GM13977 (cell line): ENCODE measurements around the gene ZDHHC12.
A peak's percentile ranks its signal among the peaks of the same experiment; 100 is the strongest.

ENCODE experiments used
- DNase-seq: peaks from one replicate; pipeline ENCODE4 v3.0.0; 2012; ENCODE audit warnings: low spot score
- CTCF ChIP-seq: IDR thresholded peaks from 2 replicates; pipeline ENCODE4 v1.5.1; 2012; ENCODE audit warnings: mild to moderate bottlenecking, control low read depth; ENCODE audit not compliant: insufficient read depth; ENCODE audit errors: extremely low read depth, missing control alignments
- in situ Hi-C: fragments of 300-500 bp; cut with MboI; formaldehyde crosslinking; loops from one replicate; pipeline ENCODE4 v1.12.0; 2022; ENCODE audit warnings: low sequenced_read_pairs, low pct_unique_long_range_greater_than_20kb, mixed read lengths, inconsistent platforms; ENCODE audit not compliant: unreplicated experiment

The ZDHHC12 gene

GRCh38 chr9:128727640-128728248, 3.8 kb upstream of the ZDHHC12 start:
- in situ Hi-C loops = no loop called here
- no peak for DNase-seq
- no peak for TF ChIP-seq CTCF

GRCh38 chr9:128724744-128725211, 851 bp upstream of the ZDHHC12 start:
- TF ChIP-seq CTCF = no peak
- DNase-seq = peak; percentile 73
- in situ Hi-C loops = no loop called here

GRCh38 chr9:128723352-128723865, 518 bp downstream of the ZDHHC12 start:
- no peak for DNase-seq
- in situ Hi-C loops = no loop called here

GRCh38 chr9:128722380-128723351, 1.3 kb downstream of the ZDHHC12 start:
- no peak for TF ChIP-seq CTCF
- in situ Hi-C loops = no loop called here
- no peak for DNase-seq

More at GRCh38 chr9:128723352-128723865, 518 bp downstream of the ZDHHC12 start:
- TF ChIP-seq CTCF = no peak

- no peak for TF ChIP-seq CTCF
- in situ Hi-C loops = no loop called here
Observed at GRCh38 chr9:128721487-128722010, 2.4 kb downstream of the ZDHHC12 start.

GRCh38 chr9:128720841-128721486, 3.0 kb downstream of the ZDHHC12 start:
- in situ Hi-C loops = no loop called here
- no peak for DNase-seq
- TF ChIP-seq CTCF = no peak

More at GRCh38 chr9:128721487-128722010, 2.4 kb downstream of the ZDHHC12 start:
- no peak for DNase-seq
